DOHH2 (cell line): ENCODE data around the gene PPP1R18.

Experiments used
- H3F3A ChIP-seq: fragments of 200-600 bp; sonication (generic), shearing (Covaris generic); 2 replicates; pipeline ENCODE4 v1.6.0; 2016; ENCODE audit warnings: antibody characterized with exemption, mild to moderate bottlenecking; ENCODE audit not compliant: control insufficient read depth, insufficient read depth
- H3K27ac ChIP-seq: fragments of 200-600 bp; sonication (generic); 2 replicates; pipeline ENCODE4 v1.5.1; 2014; ENCODE audit warnings: low read depth, mild to moderate bottlenecking, low read length, moderate library complexity
- H3K27me3 ChIP-seq: fragments of 200-600 bp; sonication (generic); 2 replicates; pipeline ENCODE4 v1.6.1; 2014; ENCODE audit warnings: mild to moderate bottlenecking, low read length, mixed read lengths; ENCODE audit not compliant: control insufficient read depth
- H3K36me3 ChIP-seq: fragments of 200-600 bp; sonication (generic); 2 replicates; pipeline ENCODE4 v1.6.1; 2014; ENCODE audit warnings: mild to moderate bottlenecking, low read length, moderate library complexity, mixed read lengths; ENCODE audit not compliant: control insufficient read depth
- H3K4me1 ChIP-seq: fragments of 200-600 bp; sonication (generic); 2 replicates; pipeline ENCODE4 v1.6.1; 2014; ENCODE audit warnings: mild to moderate bottlenecking, low read length, mixed read lengths; ENCODE audit not compliant: control insufficient read depth
- H3K4me2 ChIP-seq: fragments of 200-600 bp; sonication (generic); 2 replicates; pipeline ENCODE4 v1.6.0; 2014; ENCODE audit warnings: mild to moderate bottlenecking, low read length, moderate library complexity
- H3K4me3 ChIP-seq: fragments of 200-600 bp; sonication (generic); 2 replicates; pipeline ENCODE4 v1.5.1; 2014; ENCODE audit warnings: mild to moderate bottlenecking, low read length, mixed read lengths
- H3K79me2 ChIP-seq: fragments of 200-600 bp; sonication (generic); 2 replicates; pipeline ENCODE4 v1.6.1; 2014; ENCODE audit warnings: mild to moderate bottlenecking, low read length, mixed read lengths; ENCODE audit not compliant: control insufficient read depth
- H3K9me2 ChIP-seq: fragments of 200-600 bp; sonication (generic); replicated peaks from 2 replicates; pipeline ENCODE4 v1.6.1; 2014; ENCODE audit warnings: mild to moderate bottlenecking, low read length, mixed read lengths; ENCODE audit not compliant: control insufficient read depth
- H3K9me3 ChIP-seq: fragments of 200-600 bp; sonication (generic); 2 replicates; pipeline ENCODE4 v1.6.1; 2014; ENCODE audit warnings: antibody characterized with exemption, low read length, mixed read lengths; ENCODE audit not compliant: control insufficient read depth, insufficient read depth
- H4K20me1 ChIP-seq: fragments of 200-600 bp; sonication (generic); 2 replicates; pipeline ENCODE4 v1.6.0; 2014; ENCODE audit warnings: low read depth, mild to moderate bottlenecking, antibody characterized with exemption, low read length, moderate library complexity; ENCODE audit not compliant: control insufficient read depth, insufficient read depth
- CTCF ChIP-seq: fragments of 200-600 bp; sonication (generic); IDR thresholded peaks from one replicate; pipeline ENCODE4 v1.5.1; 2014; ENCODE audit warnings: antibody characterized with exemption, mild to moderate bottlenecking, low read depth, low read length; ENCODE audit not compliant: poor library complexity, severe bottlenecking
- EZH2phosphoT487 ChIP-seq: fragments of 200-600 bp; sonication (generic); IDR thresholded peaks from 2 replicates; pipeline ENCODE4 v1.6.1; 2017; ENCODE audit warnings: borderline replicate concordance, mild to moderate bottlenecking, antibody characterized with exemption, low read length, moderate library complexity, mixed read lengths

The PPP1R18 gene

GRCh38 chr6:30705620-30706019 lies 19.2 kb upstream of the PPP1R18 start:
- H3K36me3 ChIP-seq, result peaks cover 69% of the 10 kb centered on the region

GRCh38 chr6:30703821-30704220 lies 17.4 kb upstream of the PPP1R18 start:
- H3K4me3 ChIP-seq, result no peak overlapping the region
- no peaks in the 10 kb centered on the region for H3K9me2 ChIP-seq
- no peak overlapping the region for H3K4me2 ChIP-seq
- peaks cover 69% of the 10 kb centered on the region for H3K36me3 ChIP-seq
- no peaks in the 10 kb centered on the region for H3K27me3 ChIP-seq
- no peaks in the 10 kb centered on the region for H4K20me1 ChIP-seq
- no peaks in the 10 kb centered on the region for H3K4me1 ChIP-seq
- H3K9me3 ChIP-seq, result no peaks in the 10 kb centered on the region
- H3K27ac ChIP-seq, result no peak overlapping the region
- H3K79me2 ChIP-seq, result no peaks in the 10 kb centered on the region
- peaks cover 7% of the 10 kb centered on the region for H3F3A ChIP-seq
- no peak for TF ChIP-seq CTCF
- TF ChIP-seq EZH2phosphoT487, result no peak

More at GRCh38 chr6:30705620-30706019, 19.2 kb upstream of the PPP1R18 start:
- TF ChIP-seq CTCF, result no peak
- TF ChIP-seq EZH2phosphoT487, result no peak
- H3K4me2 ChIP-seq, result no peak overlapping the region
- no peak overlapping the region for H3K27ac ChIP-seq
- H3K27me3 ChIP-seq, result no peaks in the 10 kb centered on the region
- H3K4me1 ChIP-seq, result no peaks in the 10 kb centered on the region
- no peaks in the 10 kb centered on the region for H4K20me1 ChIP-seq
- no peaks in the 10 kb centered on the region for H3K9me3 ChIP-seq
- H3F3A ChIP-seq, result peaks cover 7% of the 10 kb centered on the region; the same call in 1 of the 2 replicates
- H3K9me2 ChIP-seq, result no peaks in the 10 kb centered on the region
- no peak overlapping the region for H3K4me3 ChIP-seq
- no peaks in the 10 kb centered on the region for H3K79me2 ChIP-seq

- Histone ChIP-seq H3K27me3 (no peaks in the 10 kb centered on the region), H3K9me2 (no peaks in the 10 kb centered on the region), H3K4me3 (no peak overlapping the region), H3K27ac (no peak overlapping the region), H3F3A (peaks cover 4% of the 10 kb centered on the region), H4K20me1 (no peaks in the 10 kb centered on the region), H3K4me1 (no peaks in the 10 kb centered on the region), H3K4me2 (no peak overlapping the region), H3K36me3 (peaks cover 67% of the 10 kb centered on the region), H3K79me2 (no peaks in the 10 kb centered on the region), H3K9me3 (no peaks in the 10 kb centered on the region)
- TF ChIP-seq CTCF (no peak), EZH2phosphoT487 (no peak)
Measured at GRCh38 chr6:30703011-30703410, 16.6 kb upstream of the PPP1R18 start.

GRCh38 chr6:30700340-30700739 lies 13.9 kb upstream of the PPP1R18 start:
- no peaks in the 10 kb centered on the region for H3K4me1 ChIP-seq
- no peak overlapping the region for H3K4me3 ChIP-seq
- H3K9me2 ChIP-seq, result no peaks in the 10 kb centered on the region
- no peaks in the 10 kb centered on the region for H3K27me3 ChIP-seq
- H3K36me3 ChIP-seq, result peaks cover 48% of the 10 kb centered on the region
- H3F3A ChIP-seq, result no peaks in the 10 kb centered on the region; the same call in 1 of the 2 replicates
- no peaks in the 10 kb centered on the region for H4K20me1 ChIP-seq
- no peak overlapping the region for H3K4me2 ChIP-seq
- no peak for TF ChIP-seq CTCF
- TF ChIP-seq EZH2phosphoT487, result no peak
- H3K9me3 ChIP-seq, result no peaks in the 10 kb centered on the region
- no peaks in the 10 kb centered on the region for H3K79me2 ChIP-seq
- no peak overlapping the region for H3K27ac ChIP-seq
